NCI-H146 treated with DMSO at 0.1 percent for 48 hours (cell line): Measurements from ENCODE around the gene CD86.

Experiments
- DNase-seq: peaks from one replicate; lab custom pipeline; 2025; ENCODE audit not compliant: unreplicated experiment; lab: John Stamatoyannopoulos, UW

Gene CD86

DNA sequence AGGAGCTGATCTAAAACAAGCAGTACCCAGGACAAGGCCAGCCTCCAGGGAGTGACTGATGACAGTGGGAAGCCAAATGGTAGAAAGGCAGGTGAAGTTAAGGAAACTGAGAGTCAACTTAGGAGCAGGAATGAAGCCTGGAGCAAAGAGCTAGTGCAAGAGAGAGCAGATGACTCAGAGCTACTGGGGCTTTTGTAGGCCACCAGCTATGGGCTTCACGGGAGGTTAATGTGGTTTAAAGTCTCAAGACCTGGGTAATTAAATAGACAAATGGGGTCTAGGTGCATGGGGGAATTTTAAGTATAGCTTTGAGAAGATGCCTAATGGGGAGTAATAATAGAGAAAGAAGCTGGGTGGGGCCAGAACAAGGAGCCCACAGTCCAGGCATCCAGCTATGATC, 3.1 kb downstream of the CD86 start:
- DNase-seq: no peak

DNA sequence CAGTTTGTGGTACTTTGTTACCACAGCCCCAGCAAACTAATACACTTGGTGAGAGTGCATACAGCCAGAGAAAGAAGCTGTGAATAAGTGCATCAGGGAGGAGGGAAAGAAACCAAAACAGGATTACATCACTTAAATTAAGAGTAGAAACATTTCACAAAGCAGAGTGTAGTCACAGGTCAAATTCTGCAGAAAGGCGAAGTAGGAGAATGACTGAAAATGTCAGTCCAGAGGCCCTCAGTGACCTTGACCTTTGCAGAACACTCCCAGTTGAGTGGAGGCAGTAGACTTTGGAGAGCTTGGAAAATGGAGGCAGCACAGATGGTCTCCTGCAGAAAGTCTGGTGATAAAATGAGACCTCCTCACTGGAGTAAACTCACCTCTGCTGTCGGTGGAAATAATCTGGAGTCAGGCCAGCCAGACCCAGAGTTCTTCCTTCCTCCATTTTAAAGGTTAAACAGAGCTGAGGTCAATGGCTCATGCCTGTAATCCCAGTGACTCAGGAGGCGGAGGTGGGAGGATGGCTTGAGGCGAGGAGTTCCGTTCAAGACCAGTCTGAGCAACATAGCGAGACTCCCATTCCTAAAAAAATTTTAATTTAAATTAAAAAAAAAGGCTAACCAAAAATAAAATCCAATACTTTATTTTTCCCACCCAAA, 5.0 kb downstream of the CD86 start:
- no peak for DNase-seq

GRCh38 chr3:122063908-122064307, 8.7 kb downstream of the CD86 start:
- DNase-seq: no peak

DNA sequence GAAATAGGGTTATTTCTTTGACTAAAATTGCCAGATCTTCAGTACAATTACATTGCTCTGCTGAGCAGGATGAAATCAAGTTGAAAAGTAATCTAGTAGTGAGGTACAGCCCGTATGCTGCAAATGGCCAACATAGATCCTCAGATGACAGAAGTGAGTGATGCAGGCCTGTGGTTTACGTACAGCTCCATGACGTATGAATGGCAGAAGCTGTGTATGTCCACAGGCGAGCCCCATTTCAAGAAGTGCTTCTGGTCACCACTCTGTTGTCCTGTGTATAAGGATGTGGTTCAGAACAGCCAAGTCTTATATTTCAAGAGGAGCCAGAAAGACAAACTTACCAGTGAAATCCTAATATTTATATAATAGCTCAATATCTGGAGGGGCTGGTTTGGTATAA, 9.2 kb downstream of the CD86 start:
- no peak for DNase-seq

GRCh38 chr3:122066331-122067213, 11.4 kb downstream of the CD86 start:
- no peak for DNase-seq

- DNase-seq: no peak
Measured at GRCh38 chr3:122067214-122067550, 12.0 kb downstream of the CD86 start.

DNA sequence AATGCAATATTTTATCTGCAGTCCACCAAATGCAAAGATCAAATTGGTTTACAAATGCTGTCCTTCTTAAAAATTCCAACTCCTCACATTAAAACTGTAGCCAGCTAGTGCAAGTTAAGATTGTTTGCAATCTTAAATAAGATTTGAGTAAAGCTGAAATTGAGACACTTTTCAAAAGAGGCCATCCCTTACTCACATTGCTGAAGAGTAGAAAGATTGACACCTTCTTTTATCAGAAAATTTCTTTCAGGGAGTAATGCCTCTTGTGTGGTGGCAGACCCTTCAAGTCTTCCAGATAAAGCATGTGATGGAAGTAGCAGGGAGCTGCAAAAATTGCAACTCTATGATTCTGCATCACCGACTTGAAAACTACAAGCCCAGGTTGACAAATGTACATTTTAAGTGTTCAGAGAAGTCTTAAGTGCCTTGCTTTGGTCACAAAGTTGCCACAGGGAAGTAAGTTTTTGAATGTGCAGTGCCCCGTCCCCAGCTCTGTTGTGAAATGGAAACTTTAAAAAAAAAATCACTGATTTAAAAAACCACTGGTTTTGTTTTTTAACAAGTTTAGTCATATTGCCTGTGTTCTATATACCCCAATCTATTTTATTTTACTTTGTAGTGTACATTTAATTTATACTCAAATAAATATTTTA, 12.6 kb downstream of the CD86 start:
- DNase-seq: no peak

DNA sequence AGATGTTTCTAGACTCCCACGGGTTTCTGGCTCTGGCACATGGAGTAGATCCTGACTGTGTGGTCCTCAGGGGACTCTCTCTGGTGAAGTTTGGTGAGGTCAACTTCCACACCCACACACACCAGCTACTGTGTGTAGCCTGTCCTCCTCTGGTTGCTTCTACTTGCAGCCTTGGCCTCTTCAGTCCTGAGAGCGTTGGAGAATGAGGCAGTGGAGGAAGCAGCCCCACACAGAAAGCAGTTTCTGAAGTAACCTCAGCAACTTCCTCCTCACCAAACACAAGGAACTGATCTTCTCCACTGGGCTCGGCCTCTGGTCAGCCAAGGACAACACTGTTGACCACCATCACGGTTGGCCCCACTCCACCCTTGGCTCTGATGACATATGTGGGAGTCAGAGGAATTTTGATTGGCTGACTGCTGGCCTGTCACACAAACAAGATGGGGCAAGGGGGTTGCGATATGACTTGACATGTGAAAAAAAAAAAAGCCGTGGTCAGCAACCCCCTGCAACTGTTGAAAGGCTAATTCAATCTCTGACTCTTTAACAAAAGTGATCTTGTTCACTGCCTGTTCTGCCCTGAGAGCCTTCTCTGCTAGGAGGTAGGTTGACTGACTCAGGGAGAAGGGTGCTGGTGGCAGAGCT, 19.6 kb downstream of the CD86 start:
- no peak for DNase-seq

DNA sequence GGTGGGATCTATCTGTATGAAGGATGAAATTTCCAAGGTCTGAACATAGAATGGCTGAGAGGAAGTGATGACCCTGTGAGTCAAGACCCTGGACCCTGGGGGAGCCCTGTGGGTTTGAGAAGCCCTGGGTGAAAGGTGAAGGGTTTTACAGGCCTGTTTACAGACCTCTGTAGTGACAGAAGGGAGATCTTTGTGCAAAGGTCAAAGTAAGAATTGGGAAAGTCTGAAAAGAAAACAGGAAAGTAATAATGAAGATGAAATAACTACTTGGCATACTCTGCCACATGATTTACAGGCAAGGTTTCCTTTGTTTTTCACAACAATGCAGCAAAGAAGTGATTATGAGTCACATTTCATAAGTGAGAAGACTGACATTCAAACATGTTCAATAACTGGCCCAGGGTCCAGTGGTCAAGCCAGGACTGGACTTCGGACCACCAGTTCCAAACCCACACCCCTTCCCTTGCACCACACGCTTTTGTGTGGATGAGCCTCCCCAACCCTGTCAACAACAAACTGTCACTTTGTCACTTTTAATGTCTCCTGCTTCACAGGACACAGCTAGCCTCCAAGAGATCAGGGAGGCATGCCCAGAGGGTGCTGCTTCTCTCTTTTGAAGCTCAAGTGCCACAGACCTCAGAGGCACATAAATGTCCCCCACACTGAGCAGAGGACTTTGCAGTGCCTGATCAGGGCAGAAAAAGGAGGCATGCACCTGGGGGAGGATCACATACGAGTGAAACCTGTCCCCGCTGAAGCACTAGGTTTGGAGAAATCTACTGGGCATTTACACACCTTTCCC, 21.5 kb downstream of the CD86 start:
- DNase-seq: no peak

GRCh38 chr3:122077293-122078234, 22.4 kb downstream of the CD86 start:
- no peak for DNase-seq

DNA sequence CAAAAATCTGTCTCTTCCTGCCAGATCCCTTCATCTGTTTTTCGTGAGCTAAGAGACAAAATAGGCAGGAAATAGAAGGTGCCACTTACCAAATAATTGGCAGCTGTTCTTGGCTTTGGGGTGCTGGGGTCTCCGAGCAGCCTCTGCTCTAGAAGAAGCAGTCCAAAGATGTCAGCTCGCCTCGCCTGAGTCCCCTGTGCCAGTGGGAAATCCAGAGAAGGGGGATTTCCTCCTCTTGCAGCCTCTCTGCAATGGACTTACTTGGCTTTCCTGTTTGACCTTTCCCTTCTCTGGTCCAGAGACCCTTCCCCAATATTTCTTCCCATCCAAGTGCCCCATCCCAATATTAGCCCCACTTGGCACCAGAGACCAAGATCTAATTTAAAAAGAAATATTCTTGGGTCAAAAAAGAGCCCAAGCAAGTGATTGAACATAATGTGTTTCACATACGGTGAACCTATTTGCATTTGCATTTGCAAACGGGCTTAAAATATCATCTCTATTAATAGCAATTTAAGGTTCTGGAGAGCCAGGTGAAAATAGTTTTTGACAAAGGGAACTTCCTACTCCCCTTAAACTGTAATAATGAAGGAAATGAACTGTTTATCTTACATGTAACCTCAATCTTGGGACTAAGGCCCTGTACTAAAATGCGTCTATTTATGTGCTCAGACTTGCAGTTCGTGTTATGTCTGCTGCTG, 23.2 kb downstream of the CD86 start:
- no peak for DNase-seq

DNA sequence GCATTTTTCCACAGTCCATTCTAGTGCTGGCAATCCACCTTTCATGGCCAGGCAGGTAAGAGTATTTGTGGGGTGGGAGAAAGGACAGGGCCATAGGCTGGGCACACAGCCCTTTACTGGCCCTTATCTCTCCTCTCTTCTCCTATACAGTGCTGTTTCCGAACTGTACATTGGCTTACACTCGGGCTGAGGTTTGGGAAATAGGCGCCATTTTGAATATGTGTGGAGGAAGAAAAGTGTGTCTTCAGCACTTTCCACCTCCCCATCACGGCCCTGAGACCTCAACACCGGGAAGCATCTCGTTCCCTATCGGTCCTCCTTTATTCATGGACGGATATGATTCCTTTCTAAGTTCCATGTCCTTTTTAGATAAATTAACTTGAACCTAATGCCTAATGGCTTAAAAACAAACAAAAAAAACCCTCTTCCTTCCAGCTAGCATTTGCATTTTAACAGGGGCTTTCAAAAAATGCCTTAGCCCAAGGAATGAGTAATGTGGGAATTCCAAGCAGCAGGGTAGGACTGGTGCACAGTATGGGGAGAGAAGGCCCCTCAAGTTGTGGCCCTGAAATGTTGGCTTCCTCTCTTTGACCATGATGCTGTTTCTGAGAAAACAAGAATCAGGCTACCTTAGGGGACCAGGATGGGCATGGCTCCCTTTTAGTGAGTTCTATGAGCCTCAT, 24.5 kb downstream of the CD86 start:
- DNase-seq: no peak

DNA sequence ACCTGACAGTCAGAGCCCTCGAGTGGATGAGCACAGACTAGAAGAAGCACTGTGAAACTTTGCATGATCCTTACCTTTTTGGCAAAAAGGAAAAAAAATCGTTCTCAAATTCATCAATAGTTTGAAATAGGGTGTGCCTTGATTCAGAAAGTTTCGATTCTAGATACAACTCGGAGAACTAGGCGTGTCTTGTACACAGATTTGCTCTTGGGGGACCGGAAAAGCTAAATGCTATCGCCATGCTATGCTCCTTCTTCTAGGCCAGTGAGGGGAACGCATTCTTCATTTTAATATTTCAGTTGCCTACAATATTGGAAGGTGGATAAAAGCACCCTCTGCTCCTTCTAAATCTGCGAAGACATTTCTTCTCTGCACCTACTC, 25.0 kb downstream of the CD86 start:
- no peak for DNase-seq

DNA sequence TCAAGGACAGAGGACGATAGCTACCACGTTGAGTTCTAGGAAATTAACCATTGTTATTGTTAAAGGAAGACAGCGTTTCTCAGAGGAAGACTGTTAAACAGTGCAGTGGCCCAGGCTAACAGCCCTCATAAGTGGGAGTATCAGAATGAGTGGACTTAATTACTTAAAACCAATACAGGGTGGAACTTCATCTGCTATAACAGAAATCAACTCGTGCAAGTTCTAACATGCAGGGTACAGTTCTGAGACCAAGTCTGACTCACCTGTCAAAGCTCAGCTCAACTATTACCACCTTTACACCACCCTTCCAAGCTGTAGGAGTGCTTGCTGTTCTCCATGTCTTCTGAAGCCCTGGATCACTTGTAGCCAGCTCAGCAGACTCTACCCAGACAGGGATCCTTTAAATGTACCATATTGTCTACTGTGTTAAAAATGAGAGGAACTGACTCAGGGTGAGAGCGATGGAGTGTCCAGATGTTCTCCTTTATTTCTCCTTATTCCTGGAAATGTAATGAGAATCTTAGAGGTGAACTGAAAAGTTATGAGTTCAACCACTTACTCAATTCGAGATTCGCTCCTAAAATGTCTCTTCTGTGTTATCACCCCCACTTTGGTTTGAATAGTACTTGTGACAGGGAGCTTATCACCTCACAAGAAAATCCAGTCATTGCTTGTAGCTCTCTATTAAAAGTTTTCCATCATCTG, 26.5 kb downstream of the CD86 start:
- no peak for DNase-seq

- DNase-seq: no peak
Measured at GRCh38 chr3:122082357-122082756, 27.2 kb downstream of the CD86 start.

DNA sequence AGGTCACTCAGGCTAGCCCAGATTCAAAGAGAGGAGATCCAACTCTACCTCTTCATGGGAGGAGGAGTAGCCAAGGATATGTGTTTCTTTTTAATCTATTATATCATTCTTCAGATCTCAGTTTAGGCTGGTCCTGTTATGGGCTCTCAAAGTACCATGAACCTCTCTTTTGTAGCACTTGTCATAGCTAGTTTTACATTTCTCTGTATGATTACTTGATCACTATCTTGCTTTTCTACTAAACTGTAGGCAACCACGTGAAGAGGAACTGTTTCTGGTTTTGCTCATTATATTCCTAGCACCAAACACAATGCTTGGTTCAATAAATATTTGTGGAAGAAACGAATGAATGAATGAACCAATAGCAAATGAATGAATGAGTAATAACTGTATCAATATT, 29.6 kb downstream of the CD86 start:
- no peak for DNase-seq

DNA sequence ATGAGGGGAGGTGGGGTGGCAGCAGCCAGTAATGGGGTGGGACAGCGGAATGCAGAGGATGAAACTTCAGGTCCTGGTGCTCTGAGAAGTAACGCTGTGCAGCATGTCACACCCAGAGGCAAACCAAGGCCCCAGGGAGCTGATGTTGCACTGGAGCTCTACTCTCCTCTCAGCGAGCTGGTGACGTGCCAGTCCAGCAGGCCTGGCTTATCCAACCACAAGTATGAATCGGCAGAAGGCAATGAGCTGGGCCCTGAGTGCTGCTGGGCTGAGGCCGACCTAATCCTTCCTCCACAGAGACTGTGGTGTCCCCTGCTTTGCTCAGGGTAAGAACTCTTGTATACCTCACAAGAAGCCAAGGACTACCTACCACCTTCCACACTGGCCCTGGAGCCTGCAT, 30.5 kb downstream of the CD86 start:
- no peak for DNase-seq

- DNase-seq: no peak
Measured at GRCh38 chr3:122088531-122088930, 33.4 kb downstream of the CD86 start.
